Keratinocyte (primary cell): ENCODE measurements around the gene OXSR1. TPM values are rescaled to one million over a fixed set of nuclear protein-coding genes. Genes with fewer than 3 reads are reported as not detected.

Source experiments
- DNase-seq: peaks from one replicate; pipeline ENCODE4 v3.0.0-alpha.2; 2011; ENCODE audit warnings: low read depth, missing footprints, low spot score
- FAIRE-seq: peaks from 2 replicates; lab custom pipeline; 2011; peaks lifted over from hg19 to GRCh38; lab: Jason Lieb, UNC
- H2AFZ ChIP-seq: 2 replicates; pipeline ENCODE4 v1.6.0; 2012; ENCODE audit warnings: low read length, control low read depth, inconsistent platforms; ENCODE audit not compliant: control insufficient read depth
- H3K27ac ChIP-seq: 2 replicates; pipeline ENCODE4 v1.5.1; 2011; ENCODE audit warnings: low read length; ENCODE audit not compliant: control insufficient read depth, insufficient read depth
- H3K27me3 ChIP-seq: 3 replicates; pipeline ENCODE4 v1.6.0; 2011; ENCODE audit warnings: low read length; ENCODE audit not compliant: control insufficient read depth, insufficient read depth; ENCODE audit errors: extremely low read depth
- H3K36me3 ChIP-seq, 2 experiments: 2 replicates in 1 of 2; 3 replicates in 1 of 2; pipeline ENCODE4 v1.5.1; 2011; ENCODE audit warnings: low read length in 2 of 2, mild to moderate bottlenecking in 1 of 2; ENCODE audit not compliant: control insufficient read depth in 2 of 2, insufficient read depth in 2 of 2; ENCODE audit errors: extremely low read depth in 1 of 2
- H3K4me1 ChIP-seq: 3 replicates; pipeline ENCODE4 v1.5.1; 2011; ENCODE audit warnings: low read length; ENCODE audit not compliant: control insufficient read depth, insufficient read depth; ENCODE audit errors: extremely low read depth
- H3K4me2 ChIP-seq: 3 replicates; pipeline ENCODE4 v1.6.0; 2011; ENCODE audit warnings: low read depth, low read length; ENCODE audit not compliant: control insufficient read depth, insufficient read depth; ENCODE audit errors: extremely low read depth
- H3K4me3 ChIP-seq, 3 experiments: fragments of 200-600 bp in 1 of 3; sonication (generic) in 1 of 3; 2 replicates in 2 of 3; 3 replicates in 1 of 3; pipeline ENCODE4 v1.5.1; 2011 to 2016; ENCODE audit warnings: low read length in 3 of 3, mild to moderate bottlenecking in 3 of 3, control low read depth in 2 of 3, inconsistent platforms in 1 of 3, low read depth in 1 of 3, mixed read lengths in 1 of 3, mixed run types in 1 of 3, moderate library complexity in 1 of 3; ENCODE audit not compliant: control insufficient read depth in 2 of 3, insufficient read depth in 2 of 3; ENCODE audit errors: extremely low read depth in 1 of 3
- H3K79me2 ChIP-seq: 2 replicates; pipeline ENCODE4 v1.6.0; 2012; ENCODE audit warnings: low read length; ENCODE audit not compliant: control insufficient read depth, insufficient read depth
- H3K9ac ChIP-seq: 3 replicates; pipeline ENCODE4 v1.6.0; 2011; ENCODE audit warnings: low read length; ENCODE audit not compliant: control insufficient read depth, insufficient read depth; ENCODE audit errors: extremely low read depth
- H3K9me1 ChIP-seq: 3 replicates; pipeline ENCODE4 v1.6.0; 2011; ENCODE audit warnings: low read length; ENCODE audit not compliant: control insufficient read depth, insufficient read depth; ENCODE audit errors: extremely low read depth
- H3K9me3 ChIP-seq: 2 replicates; pipeline ENCODE4 v1.5.1; 2012; ENCODE audit warnings: low read depth, low read length; ENCODE audit not compliant: control insufficient read depth
- H4K20me1 ChIP-seq: 3 replicates; pipeline ENCODE4 v1.6.0; 2011; ENCODE audit warnings: low read length; ENCODE audit not compliant: control insufficient read depth, insufficient read depth; ENCODE audit errors: extremely low read depth
- CTCF ChIP-seq, 3 experiments: IDR thresholded peaks in 1 of 3; conservative IDR thresholded peaks in 1 of 3; optimal IDR thresholded peaks in 1 of 3; 2 replicates in 2 of 3; 3 replicates in 1 of 3; pipeline versions ENCODE3 to v1.5.1; 2011; ENCODE audit warnings: low read length in 3 of 3, mild to moderate bottlenecking in 3 of 3, moderate library complexity in 2 of 3, control low read depth in 1 of 3, inconsistent platforms in 1 of 3; ENCODE audit not compliant: insufficient read depth in 2 of 3; ENCODE audit errors: extremely low read depth in 1 of 3
- EZH2 ChIP-seq: IDR thresholded peaks from one replicate; pipeline ENCODE4 v1.6.1; 2012; ENCODE audit warnings: inconsistent platforms, mild to moderate bottlenecking, low read length, moderate library complexity
- dilution Hi-C: fragments of 300-500 bp; cut with MboI; formaldehyde crosslinking; loops from one replicate; pipeline ENCODE4 v1.7.0; 2020; ENCODE audit warnings: low sequenced_read_pairs; ENCODE audit not compliant: extremely low pct_ligation_motif_present
- polyA plus RNA-seq, 5 experiments: library from polyadenylated mRNA; depleted of rRNA in 3 of 5; stranded (reverse) in 3 of 5; stranded (forward) in 1 of 5; unstranded in 1 of 5; fragments of >200 nt; gene quantifications; 1 replicate in 1 of 5; 2 replicates in 3 of 5; 3 replicates in 1 of 5; pipeline versions ENCODE4 v1.2.1 to v1.2.3, GENCODE V29; 2011 to 2012; ENCODE audit warnings: missing spikeins in 2 of 5, low read depth in 1 of 5, low replicate concordance in 1 of 5

The OXSR1 gene
- polyA plus RNA-seq, 1 donor (not counting 4 experiments of a cell fraction or from before 2014, with no cell fraction given) = 77.0 TPM

GRCh38 chr3:38168151-38169026 lies 3.1 kb downstream of the OXSR1 start:
- no peaks in the 10 kb centered on the region for H3K9me3 ChIP-seq
- no peak overlapping the region for H2AFZ ChIP-seq
- H3K27me3 ChIP-seq = no peaks in the 10 kb centered on the region
- TF ChIP-seq CTCF (optimal IDR thresholded peaks at IDR 0.05 in 1 of 3, IDR thresholded peaks at IDR 0.05 in 1 of 3, conservative IDR thresholded peaks at IDR 0.05 in 1 of 3; ENCODE audit: extremely low read depth in 1 of 3, insufficient read depth in 2 of 3, low read length in 3 of 3) (no peak), EZH2 (no peak)
- no peaks in the 10 kb centered on the region for H3K36me3 ChIP-seq
- H3K4me1 ChIP-seq = peaks cover 41% of the 10 kb centered on the region
- FAIRE-seq = no peak
- H3K9me1 ChIP-seq = no peaks in the 10 kb centered on the region
- dilution Hi-C loops = no loop called here
- peak overlapping the region; percentile 95 for H3K4me2 ChIP-seq
- peak overlapping the region; percentile 88 for H3K9ac ChIP-seq
- peaks cover 73% of the 10 kb centered on the region for H3K79me2 ChIP-seq
- H3K27ac ChIP-seq = peak overlapping the region; percentile 99
- DNase-seq = no peak
- H4K20me1 ChIP-seq = no peaks in the 10 kb centered on the region
- H3K4me3 ChIP-seq = peak overlapping the region; percentile 86 to 89 (median 89)

- Histone ChIP-seq H3K4me2 (peak overlapping the region; percentile 95), H3K27me3 (no peaks in the 10 kb centered on the region), H2AFZ (no peak overlapping the region), H3K4me1 (peaks cover 46% of the 10 kb centered on the region), H3K9me1 (no peaks in the 10 kb centered on the region), H3K79me2 (peaks cover 79% of the 10 kb centered on the region), H3K36me3 (no peaks in the 10 kb centered on the region), H3K4me3 (peak overlapping the region; percentile 19 to 89 (median 86)), H3K27ac (peak overlapping the region; percentile 99), H3K9ac (peak overlapping the region; percentile 72), H3K9me3 (no peaks in the 10 kb centered on the region), H4K20me1 (no peaks in the 10 kb centered on the region)
- dilution Hi-C loops = no loop called here
- DNase-seq (no peak), FAIRE-seq (no peak)
- no peak for TF ChIP-seq EZH2
- no peak for TF ChIP-seq CTCF (optimal IDR thresholded peaks at IDR 0.05 in 1 of 3, IDR thresholded peaks at IDR 0.05 in 1 of 3, conservative IDR thresholded peaks at IDR 0.05 in 1 of 3; ENCODE audit: extremely low read depth in 1 of 3, insufficient read depth in 2 of 3, low read length in 3 of 3)
These were observed 3.6 kb downstream of the OXSR1 start for GRCh38 chr3:38169027-38169317.
